B cell (primary cell): ENCODE results near the gene SLC22A15. TPM values are rescaled to one million over a fixed set of nuclear protein-coding genes. Genes with fewer than 3 reads are reported as not detected.

Source experiments
- ATAC-seq: fragments of 200-7000 bp; cut with Tn5 transposase; one replicate; pipeline ENCODE4 v1.10.0; 2021; ENCODE audit warnings: low read depth, mild to moderate bottlenecking, moderate number of reproducible peaks, moderate library complexity
- CTCF ChIA-PET: fragments of 350-600 bp; sonication (Branson Sonifier 250); formaldehyde crosslinking; loops from one replicate; lab custom pipeline; 2021; ENCODE audit warnings: antibody characterized with exemption, inconsistent platforms; lab: Charles Lee
- POLR2A ChIA-PET: fragments of 350-600 bp; sonication (Branson Sonifier 250); formaldehyde crosslinking; loops from one replicate; lab custom pipeline; 2021; ENCODE audit warnings: antibody characterized with exemption; lab: Charles Lee
- DNase-seq: peaks from one replicate; pipeline ENCODE4 v3.0.0; 2013
- H2AFZ ChIP-seq: 2 replicates; pipeline ENCODE4 v1.6.1; 2012; ENCODE audit warnings: mild to moderate bottlenecking, low read depth, low read length; ENCODE audit not compliant: insufficient read depth, poor library complexity, severe bottlenecking
- H3K27ac ChIP-seq, 2 donors: 1 replicate in 1 of 2; 2 replicates in 1 of 2; pipeline ENCODE4 v1.5.1; 2012 to 2013; ENCODE audit warnings: low read length in 2 of 2, mild to moderate bottlenecking in 2 of 2, moderate library complexity in 1 of 2
- H3K27me3 ChIP-seq, 4 experiments: fragments of 200-600 bp in 1 of 4; sonication (generic) in 1 of 4; replicated peaks in 1 of 4; 1 replicate in 2 of 4; 2 replicates in 2 of 4; pipeline versions ENCODE4 v1.6.1 to v1.7.0; 2013 to 2016; ENCODE audit warnings: low read length in 3 of 4, mild to moderate bottlenecking in 2 of 4, mixed read lengths in 1 of 4, moderate library complexity in 1 of 4; ENCODE audit not compliant: insufficient read depth in 4 of 4, control insufficient read depth in 3 of 4; ENCODE audit errors: control extremely low read depth in 1 of 4
- H3K36me3 ChIP-seq, 2 experiments: replicated peaks in 1 of 2; 1 replicate in 1 of 2; 2 replicates in 1 of 2; pipeline versions ENCODE4 v1.6.1 to v1.7.1; 2013; ENCODE audit warnings: low read length in 1 of 2; ENCODE audit not compliant: insufficient read depth in 2 of 2, control insufficient read depth in 1 of 2; ENCODE audit errors: control extremely low read depth in 1 of 2, extremely low read depth in 1 of 2
- H3K4me1 ChIP-seq, 2 donors: fragments of 200-600 bp in 1 of 2; sonication (generic) in 1 of 2; 1 replicate in 1 of 2; 2 replicates in 1 of 2; pipeline versions ENCODE4 v1.5.1 to v1.6.1; 2013 to 2017; ENCODE audit warnings: low read length in 2 of 2; ENCODE audit not compliant: control insufficient read depth in 2 of 2, insufficient read depth in 2 of 2
- H3K4me2 ChIP-seq: replicated peaks from 2 replicates; pipeline ENCODE3; 2012; ENCODE audit warnings: mild to moderate bottlenecking, low read depth, low read length; ENCODE audit not compliant: poor library complexity, severe bottlenecking
- H3K4me3 ChIP-seq, 5 experiments: fragments of 200-600 bp in 1 of 5; sonication (generic) in 1 of 5; 1 replicate in 3 of 5; 2 replicates in 2 of 5; pipeline versions ENCODE4 v1.5.1 to v1.7.0; 2011 to 2016; ENCODE audit warnings: low read length in 4 of 5, mild to moderate bottlenecking in 4 of 5, low read depth in 2 of 5, control low read depth in 1 of 5, moderate library complexity in 1 of 5; ENCODE audit not compliant: insufficient read depth in 1 of 5; ENCODE audit errors: control extremely low read depth in 1 of 5, extremely low read depth in 1 of 5
- H3K79me2 ChIP-seq: fragments of 200-600 bp; sonication (generic); one replicate; pipeline ENCODE4 v1.6.0; 2016; ENCODE audit warnings: low read length; ENCODE audit not compliant: control insufficient read depth, insufficient read depth
- H3K9ac ChIP-seq: fragments of 200-600 bp; sonication (generic); 2 replicates; pipeline ENCODE4 v1.6.1; 2017; ENCODE audit warnings: mild to moderate bottlenecking, low read length, moderate library complexity
- H3K9me3 ChIP-seq, 3 donors: one replicate each; pipeline versions ENCODE4 v1.6.1 to v1.7.1; 2013; ENCODE audit warnings: low read length in 2 of 3; ENCODE audit not compliant: control insufficient read depth in 2 of 3, insufficient read depth in 1 of 3; ENCODE audit errors: control extremely low read depth in 1 of 3
- H4K20me1 ChIP-seq: 2 replicates; pipeline ENCODE4 v1.6.0; 2012; ENCODE audit warnings: mild to moderate bottlenecking, low read length; ENCODE audit not compliant: insufficient read depth, control insufficient read depth, poor library complexity, severe bottlenecking
- H3K27ac Mint-ChIP-seq: one replicate; pipeline ENCODE4 v1.8.0; 2021; ENCODE audit warnings: mixed read lengths
- H3K27me3 Mint-ChIP-seq: one replicate; pipeline ENCODE4 v1.8.0; 2021; ENCODE audit warnings: mixed read lengths
- H3K4me1 Mint-ChIP-seq: one replicate; pipeline ENCODE4 v1.8.0; 2021; ENCODE audit warnings: mixed read lengths
- H3K4me3 Mint-ChIP-seq: one replicate; pipeline ENCODE4 v1.8.0; 2021; ENCODE audit warnings: mixed read lengths
- H3K9me3 Mint-ChIP-seq: one replicate; pipeline ENCODE4 v1.8.0; 2022; ENCODE audit warnings: mixed read lengths; ENCODE audit not compliant: insufficient read depth
- EZH2 ChIP-seq: IDR thresholded peaks from 2 replicates; pipeline ENCODE4 v1.6.1; 2012; ENCODE audit warnings: borderline replicate concordance, low read depth, mild to moderate bottlenecking, moderate library complexity, low read length; ENCODE audit not compliant: insufficient read depth, poor library complexity, severe bottlenecking
- WGBS: methylation state at CpG from one replicate; pipeline ENCODE4 v1.1.5; 2013; ENCODE audit warnings: missing lambda C conversion rate; ENCODE audit not compliant: insufficient coverage; 5-methylcytosine and 5-hydroxymethylcytosine counted together
- intact Hi-C: fragments of 100-400 bp; cut with micrococcal nuclease; formaldehyde crosslinking; loops from one replicate; pipeline ENCODE4 v1.10.0; 2022
- polyA plus RNA-seq: library from polyadenylated mRNA; depleted of rRNA; stranded (reverse); fragments of >200 nt; gene quantifications from 2 replicates; pipeline ENCODE4 v1.2.3, GENCODE V29; 2012
- total RNA-seq, 2 donors: library from RNA; stranded (reverse); fragments of 120-200 nt in 1 of 2; gene quantifications; 1 replicate in 1 of 2; 2 replicates in 1 of 2; pipeline versions ENCODE4 v1.2.3 to v1.2.4, GENCODE V29; 2013 to 2022
- TF ChIP-seq, protein P1 (sequence below): fragments of 200-600 bp; IDR thresholded peaks from one replicate; pipeline ENCODE4 v1.8.0; 2022; ENCODE audit warnings: antibody characterized with exemption, mild to moderate bottlenecking

The SLC22A15 gene
- total and polyA plus RNA-seq, 2 donors (not counting 1 experiment from before 2014, with no cell fraction given): 3.9 to 7.5 TPM

GRCh38 chr1:116066868-116067565, 90.7 kb downstream of the SLC22A15 start:
- H4K20me1 ChIP-seq: no peaks in the 10 kb centered on the region
- H3K27ac ChIP-seq: no peak overlapping the region
- H3K4me1 ChIP-seq: no peaks in the 10 kb centered on the region
- ATAC-seq (no peak), DNase-seq (no peak)
- no peak overlapping the region for H3K4me3 ChIP-seq
- H3K27me3 ChIP-seq: no peaks in the 10 kb centered on the region
- TF ChIP-seq, protein P1, sequence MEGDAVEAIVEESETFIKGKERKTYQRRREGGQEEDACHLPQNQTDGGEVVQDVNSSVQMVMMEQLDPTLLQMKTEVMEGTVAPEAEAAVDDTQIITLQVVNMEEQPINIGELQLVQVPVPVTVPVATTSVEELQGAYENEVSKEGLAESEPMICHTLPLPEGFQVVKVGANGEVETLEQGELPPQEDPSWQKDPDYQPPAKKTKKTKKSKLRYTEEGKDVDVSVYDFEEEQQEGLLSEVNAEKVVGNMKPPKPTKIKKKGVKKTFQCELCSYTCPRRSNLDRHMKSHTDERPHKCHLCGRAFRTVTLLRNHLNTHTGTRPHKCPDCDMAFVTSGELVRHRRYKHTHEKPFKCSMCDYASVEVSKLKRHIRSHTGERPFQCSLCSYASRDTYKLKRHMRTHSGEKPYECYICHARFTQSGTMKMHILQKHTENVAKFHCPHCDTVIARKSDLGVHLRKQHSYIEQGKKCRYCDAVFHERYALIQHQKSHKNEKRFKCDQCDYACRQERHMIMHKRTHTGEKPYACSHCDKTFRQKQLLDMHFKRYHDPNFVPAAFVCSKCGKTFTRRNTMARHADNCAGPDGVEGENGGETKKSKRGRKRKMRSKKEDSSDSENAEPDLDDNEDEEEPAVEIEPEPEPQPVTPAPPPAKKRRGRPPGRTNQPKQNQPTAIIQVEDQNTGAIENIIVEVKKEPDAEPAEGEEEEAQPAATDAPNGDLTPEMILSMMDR: no peak
- no peak for TF ChIP-seq EZH2
- peaks cover 0 to 4% of the 10 kb centered on the region in 2 experiments for H3K36me3 ChIP-seq
- no CpG with 5 or more reads among the region's 2 CpGs for WGBS
- H3K4me2 ChIP-seq: no peak overlapping the region
- ChIA-PET POLR2A (no interaction called here), CTCF (no interaction called here)
- H3K27me3 Mint-ChIP-seq: no peaks in the 10 kb centered on the region
- no peak overlapping the region for H2AFZ ChIP-seq
- H3K79me2 ChIP-seq: no peaks in the 10 kb centered on the region
- no peak overlapping the region for H3K27ac Mint-ChIP-seq
- no peak overlapping the region for H3K9ac ChIP-seq
- no peak overlapping the region for H3K4me3 Mint-ChIP-seq
- H3K9me3 ChIP-seq: no peaks in the 10 kb centered on the region
- no peaks in the 10 kb centered on the region for H3K4me1 Mint-ChIP-seq
- no peaks in the 10 kb centered on the region for H3K9me3 Mint-ChIP-seq
- intact Hi-C loops: no loop called here

DNA sequence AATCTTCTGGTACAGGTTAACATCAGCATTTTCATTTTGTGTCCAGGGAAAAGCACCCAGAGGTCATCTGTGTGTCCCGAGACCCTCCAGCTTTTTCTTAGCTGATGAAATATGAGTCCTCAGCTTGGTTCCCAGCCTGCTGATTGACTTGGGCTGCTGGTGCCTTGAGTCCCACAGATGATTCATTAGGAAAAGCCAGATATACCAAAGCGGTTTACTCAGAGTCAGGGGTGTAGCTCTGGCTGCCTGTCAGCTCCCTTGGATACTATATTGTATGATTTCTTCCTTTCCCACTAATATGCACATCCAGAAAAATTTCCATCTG, 91.2 kb downstream of the SLC22A15 start:
- Histone ChIP-seq H3K9me3 (no peaks in the 10 kb centered on the region), H2AFZ (no peak overlapping the region), H3K79me2 (no peaks in the 10 kb centered on the region), H3K4me3 (no peak overlapping the region), H3K9ac (no peak overlapping the region), H3K4me1 (no peaks in the 10 kb centered on the region), H3K27ac (no peak overlapping the region), H4K20me1 (no peaks in the 10 kb centered on the region), H3K36me3 (peaks cover 0 to 4% of the 10 kb centered on the region in 2 experiments), H3K27me3 (no peaks in the 10 kb centered on the region), H3K4me2 (no peak overlapping the region)
- intact Hi-C loops: no loop called here
- Mint-ChIP-seq H3K27me3 (no peaks in the 10 kb centered on the region), H3K27ac (no peak overlapping the region), H3K4me3 (no peak overlapping the region), H3K9me3 (no peaks in the 10 kb centered on the region), H3K4me1 (no peaks in the 10 kb centered on the region)
- no peak for ATAC-seq
- no peak for DNase-seq
- ChIA-PET CTCF (no interaction called here), POLR2A (no interaction called here)
- TF ChIP-seq, protein P1: no peak
- TF ChIP-seq EZH2: no peak
- 100% methylated on average over 1 of the region's 2 CpGs for WGBS
